GM12872 (cell line): ENCODE data around the gene ALK.

Source experiments
- CTCF ChIP-seq: IDR thresholded peaks from 3 replicates; pipeline ENCODE4 v1.5.1; 2011; ENCODE audit warnings: low read depth, mild to moderate bottlenecking, low read length, moderate library complexity; ENCODE audit not compliant: insufficient read depth

Gene ALK

GRCh38 chr2:29770846-29771245 lies 150.5 kb downstream of the ALK start:
- TF ChIP-seq CTCF = no peak

- no peak for TF ChIP-seq CTCF
These were observed 151.5 kb downstream of the ALK start for GRCh38 chr2:29769847-29770246.

GRCh38 chr2:29767606-29768335 lies 153.6 kb downstream of the ALK start:
- no peak for TF ChIP-seq CTCF

GRCh38 chr2:29766191-29766590 lies 155.2 kb downstream of the ALK start:
- TF ChIP-seq CTCF = no peak

- no peak for TF ChIP-seq CTCF
These were observed 155.7 kb downstream of the ALK start for GRCh38 chr2:29765721-29766120.

- TF ChIP-seq CTCF = no peak
These were observed 158.0 kb downstream of the ALK start for GRCh38 chr2:29763371-29763770.

- no peak for TF ChIP-seq CTCF
These were observed 159.1 kb downstream of the ALK start for GRCh38 chr2:29762239-29762638.
